ENCODE data around the gene LDLRAD3. TPM values are rescaled to one million over a fixed set of nuclear protein-coding genes. Genes with fewer than 3 reads are reported as not detected.

Gene LDLRAD3
- total RNA-seq, 2 experiments from 2014 or later, result 0.10 to 0.22 TPM

DNA sequence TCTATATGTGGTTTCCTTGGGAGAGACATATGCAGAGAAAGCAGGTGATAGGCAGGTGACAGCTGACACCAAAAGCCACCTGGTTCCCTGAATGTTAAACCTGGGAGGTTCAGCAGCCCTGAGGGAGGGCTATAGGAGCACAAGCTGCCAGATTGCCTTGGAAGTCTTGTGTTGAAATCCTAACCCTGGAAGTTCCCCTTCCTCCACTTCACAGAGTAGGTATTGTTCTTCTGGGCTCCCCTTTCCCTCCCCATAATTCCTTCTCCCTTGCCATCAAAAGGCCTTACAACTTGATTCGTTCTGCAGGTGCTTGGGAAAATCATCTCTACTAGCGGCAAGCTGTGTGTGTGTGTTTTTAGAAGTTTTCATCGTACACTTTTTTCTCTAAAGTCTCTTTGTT, 5.4 kb downstream of the LDLRAD3 start:
- ChIA-PET POLR2A (no interaction called here), CTCF (interaction anchor here (0.9 kb wide), 1 partner anchor 127 kb away, joined by 3 read pairs; no protein-coding TSS in a partner anchor)
- intact Hi-C loops (cut with micrococcal nuclease), result no loop called here
- Mint-ChIP-seq H3K9me3 (no peaks in the 10 kb centered on the region), H3K36me3 (no peaks in the 10 kb centered on the region), H3K27ac (no peak overlapping the region), H3K4me1 (ENCODE audit: low read depth) (peaks cover 7% of the 10 kb centered on the region), H3K27me3 (peaks cover 15% of the 10 kb centered on the region), H3K4me3 (no peak overlapping the region)
- DNase-seq, result no peak

DNA sequence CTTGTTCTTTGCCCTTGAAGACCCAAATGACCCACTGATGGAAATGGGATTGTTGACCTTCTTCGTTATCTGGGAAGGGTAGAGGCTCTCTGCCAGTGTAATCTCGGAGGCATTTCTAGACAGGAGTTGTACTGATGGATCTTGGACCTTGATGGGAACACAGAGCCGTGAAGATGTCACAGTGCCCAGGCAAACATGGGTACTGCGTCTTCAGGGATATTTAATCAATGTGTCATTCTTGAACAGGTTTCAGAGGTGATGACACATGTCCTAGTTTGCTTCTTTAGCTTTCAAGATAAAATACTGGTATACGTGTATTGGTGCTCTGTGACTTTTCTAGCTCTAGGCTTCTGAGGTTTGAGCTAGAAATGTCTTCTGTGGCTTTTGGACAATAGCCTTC, 6.2 kb downstream of the LDLRAD3 start:
- Mint-ChIP-seq H3K27me3 (peaks cover 9% of the 10 kb centered on the region), H3K27ac (no peak overlapping the region), H3K36me3 (no peaks in the 10 kb centered on the region), H3K9me3 (no peaks in the 10 kb centered on the region), H3K4me1 (ENCODE audit: low read depth) (no peaks in the 10 kb centered on the region), H3K4me3 (no peak overlapping the region)
- POLR2A ChIA-PET, result no interaction called here
- intact Hi-C loops (cut with micrococcal nuclease), result no loop called here
- no peak for DNase-seq
- CTCF ChIA-PET, result interaction anchor here (0.9 kb wide), 1 partner anchor 128 kb away, joined by 3 read pairs; no protein-coding TSS in a partner anchor

DNA sequence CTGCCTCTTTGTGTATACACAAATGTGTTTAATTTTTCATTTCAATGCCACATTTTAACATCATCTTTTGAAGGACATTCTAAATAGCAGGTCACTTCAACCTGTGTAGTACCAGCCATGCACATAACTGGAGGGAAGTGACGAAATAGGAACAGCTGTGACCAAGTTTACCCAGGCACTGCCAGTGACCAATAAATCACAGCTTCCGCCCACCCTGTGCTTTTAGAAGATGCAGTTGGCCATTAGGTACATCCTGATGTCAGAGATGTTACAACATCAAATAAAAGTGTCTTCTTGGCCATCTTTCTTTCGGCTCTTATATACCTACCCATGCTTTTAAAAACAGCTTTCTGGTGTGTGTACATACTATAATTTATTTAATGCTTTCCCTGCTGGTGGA, 7.8 kb downstream of the LDLRAD3 start:
- Mint-ChIP-seq H3K9me3 (no peaks in the 10 kb centered on the region), H3K36me3 (no peaks in the 10 kb centered on the region), H3K4me3 (no peak overlapping the region), H3K4me1 (ENCODE audit: low read depth) (no peaks in the 10 kb centered on the region), H3K27me3 (peaks cover 5% of the 10 kb centered on the region), H3K27ac (no peak overlapping the region)
- ChIA-PET POLR2A (no interaction called here), CTCF (no interaction called here)
- intact Hi-C loops (cut with micrococcal nuclease), result no loop called here
- no peak for DNase-seq

DNA sequence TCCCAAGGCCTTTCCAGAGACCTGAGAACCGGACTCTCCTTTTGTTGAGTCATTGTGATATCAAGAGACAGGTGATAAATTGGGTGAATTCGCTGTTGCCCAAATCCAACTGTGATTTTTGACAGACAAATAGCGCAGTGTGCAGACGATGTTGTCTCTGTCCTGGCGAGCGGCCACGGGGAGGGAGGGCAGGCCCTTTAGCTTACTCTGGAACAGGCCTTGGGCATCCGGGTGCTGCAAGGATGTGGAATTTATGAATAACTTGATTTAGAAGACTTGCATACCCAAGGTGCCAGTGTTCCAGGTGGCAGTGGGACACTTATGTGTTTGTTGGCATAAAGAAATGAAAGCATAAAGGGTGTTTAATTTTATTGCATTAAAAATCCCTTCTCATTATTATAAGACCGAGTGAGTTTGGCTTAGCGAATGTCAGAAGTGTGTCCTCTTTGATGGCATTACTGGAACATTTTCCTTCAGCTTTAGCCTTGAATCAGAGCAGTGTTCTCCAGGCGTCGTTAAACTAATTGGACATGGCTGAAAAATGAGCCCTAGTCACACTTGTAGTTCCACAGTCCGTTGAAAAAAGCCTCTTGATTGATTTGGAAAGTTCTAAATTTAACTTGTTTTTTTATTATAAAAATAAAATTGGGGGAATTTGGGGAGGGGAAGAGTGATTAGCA, 9.4 kb downstream of the LDLRAD3 start:
- peaks cover 5% of the 10 kb centered on the region for H3K27me3 Mint-ChIP-seq
- H3K27ac Mint-ChIP-seq, result no peak overlapping the region
- ChIA-PET CTCF (no interaction called here), POLR2A (no interaction called here)
- H3K9me3 Mint-ChIP-seq, result no peaks in the 10 kb centered on the region
- H3K36me3 Mint-ChIP-seq, result no peaks in the 10 kb centered on the region
- intact Hi-C loops (cut with micrococcal nuclease), result no loop called here
- DNase-seq, result no peak
- H3K4me3 Mint-ChIP-seq, result no peak overlapping the region
- H3K4me1 Mint-ChIP-seq (ENCODE audit: low read depth), result no peaks in the 10 kb centered on the region

DNA sequence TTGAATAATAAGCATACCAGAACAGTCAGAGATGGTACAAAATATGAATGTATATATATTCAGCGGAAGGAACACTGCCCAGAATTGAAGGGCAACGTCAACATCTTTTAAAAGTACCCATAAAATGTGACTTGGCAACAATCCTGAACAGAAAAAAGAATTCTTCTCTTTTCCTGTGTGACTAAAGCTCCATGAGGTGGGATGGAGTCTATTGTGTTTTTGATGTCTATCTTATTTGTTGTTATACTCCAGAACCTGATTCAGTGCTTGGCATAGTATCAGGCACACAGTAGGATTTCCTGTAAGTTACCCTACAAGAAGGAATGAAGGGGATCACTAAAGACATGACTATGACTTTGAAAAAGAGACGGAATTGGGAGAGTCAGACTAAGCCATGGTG, 10.3 kb downstream of the LDLRAD3 start:
- CTCF ChIA-PET, result no interaction called here
- intact Hi-C loops (cut with micrococcal nuclease), result no loop called here
- DNase-seq, result no peak
- Mint-ChIP-seq H3K4me3 (no peak overlapping the region), H3K27me3 (peaks cover 5% of the 10 kb centered on the region), H3K9me3 (no peaks in the 10 kb centered on the region), H3K4me1 (ENCODE audit: low read depth) (no peaks in the 10 kb centered on the region), H3K36me3 (no peaks in the 10 kb centered on the region), H3K27ac (no peak overlapping the region)
- POLR2A ChIA-PET, result no interaction called here

DNA sequence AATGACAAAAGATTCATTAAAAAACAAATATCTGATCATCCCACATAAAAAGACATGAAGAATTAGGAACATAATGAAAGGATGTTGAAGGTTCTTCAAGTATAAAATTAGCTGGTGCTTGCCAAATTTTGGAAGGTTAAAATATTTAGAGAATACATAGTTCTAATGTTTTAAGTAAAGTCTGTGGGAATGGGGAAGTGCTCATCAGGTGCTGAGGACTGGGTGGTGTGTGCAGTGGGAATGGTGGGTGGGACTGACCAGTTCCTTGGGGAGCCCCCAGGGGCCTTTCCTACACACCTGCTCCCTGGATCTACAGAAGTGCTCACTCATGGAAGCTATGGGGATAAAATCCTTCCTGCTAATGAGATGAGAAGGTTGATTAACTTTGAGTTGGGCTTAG, 11.8 kb downstream of the LDLRAD3 start:
- intact Hi-C loops (cut with micrococcal nuclease), result no loop called here
- Mint-ChIP-seq H3K36me3 (no peaks in the 10 kb centered on the region), H3K4me1 (ENCODE audit: low read depth) (no peaks in the 10 kb centered on the region), H3K9me3 (no peaks in the 10 kb centered on the region), H3K4me3 (no peak overlapping the region), H3K27me3 (peaks cover 2% of the 10 kb centered on the region), H3K27ac (no peak overlapping the region)
- ChIA-PET POLR2A (no interaction called here), CTCF (no interaction called here)
- no peak for DNase-seq

DNA sequence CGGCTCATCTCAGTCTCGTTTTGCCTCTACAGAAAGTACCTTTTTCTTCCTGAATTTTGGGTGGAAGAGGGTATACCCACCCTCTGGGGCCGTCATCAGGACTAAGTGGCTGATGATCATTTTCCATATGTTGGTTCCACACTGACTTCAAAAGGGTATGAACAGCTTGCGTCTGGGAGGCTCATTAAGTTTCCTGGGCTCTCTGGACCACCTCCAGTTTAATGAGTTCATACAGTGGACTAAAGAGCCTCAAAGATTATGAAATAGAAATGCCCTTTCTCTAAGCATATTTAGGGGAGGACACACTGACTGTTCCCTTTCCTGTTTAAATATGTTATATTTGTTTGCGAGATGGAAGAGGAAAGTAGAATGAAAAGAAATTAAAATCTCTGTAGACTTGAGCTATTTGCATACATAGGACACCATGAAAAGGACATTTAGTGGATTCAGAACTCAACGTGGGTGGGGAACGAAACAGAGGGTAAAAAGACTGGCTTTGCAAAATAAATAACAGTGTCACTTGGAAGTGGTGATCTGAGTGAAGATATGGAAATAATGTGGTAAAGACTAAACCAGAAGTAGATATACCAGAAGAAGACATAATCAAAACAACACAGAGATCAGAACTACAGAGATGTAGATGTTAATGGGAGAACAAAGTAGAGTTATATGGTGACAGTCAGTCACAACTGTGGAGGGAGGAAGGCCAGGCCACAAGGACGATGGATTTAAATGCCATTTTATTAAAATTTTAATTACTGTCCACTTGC, 18.7 kb downstream of the LDLRAD3 start:
- no peak for DNase-seq
- ChIA-PET CTCF (no interaction called here), POLR2A (no interaction called here)
- Mint-ChIP-seq H3K36me3 (no peaks in the 10 kb centered on the region), H3K27me3 (peaks cover 5% of the 10 kb centered on the region), H3K4me1 (ENCODE audit: low read depth) (no peaks in the 10 kb centered on the region), H3K9me3 (no peaks in the 10 kb centered on the region), H3K4me3 (no peak overlapping the region), H3K27ac (no peak overlapping the region)
- intact Hi-C loops (cut with micrococcal nuclease), result no loop called here

DNA sequence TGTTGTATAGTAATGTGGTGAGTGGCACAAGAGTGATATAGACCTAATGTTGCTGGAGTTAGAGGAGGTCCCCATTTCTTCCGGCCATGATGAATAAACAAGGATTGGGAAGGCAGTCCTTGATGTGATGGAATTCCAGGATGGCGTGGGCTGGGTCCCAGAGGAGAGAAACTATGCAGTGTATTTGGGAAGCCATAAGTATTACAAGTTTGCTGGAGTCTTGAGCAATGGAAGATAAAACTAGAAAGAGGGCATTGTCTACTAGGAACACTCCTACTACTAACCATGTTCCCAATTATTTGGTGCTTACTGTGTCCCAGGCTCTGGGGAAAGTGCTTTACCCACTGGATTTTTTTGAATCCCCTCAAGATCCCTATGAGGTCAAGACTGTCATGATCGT, 20.0 kb downstream of the LDLRAD3 start:
- intact Hi-C loops (cut with micrococcal nuclease), result no loop called here
- H3K4me3 Mint-ChIP-seq, result no peak overlapping the region
- no peaks in the 10 kb centered on the region for H3K36me3 Mint-ChIP-seq
- no peak overlapping the region for H3K27ac Mint-ChIP-seq
- H3K9me3 Mint-ChIP-seq, result no peaks in the 10 kb centered on the region
- ChIA-PET POLR2A (no interaction called here), CTCF (no interaction called here)
- no peaks in the 10 kb centered on the region for H3K4me1 Mint-ChIP-seq (ENCODE audit: low read depth)
- peaks cover 5% of the 10 kb centered on the region for H3K27me3 Mint-ChIP-seq
- no peak for DNase-seq

DNA sequence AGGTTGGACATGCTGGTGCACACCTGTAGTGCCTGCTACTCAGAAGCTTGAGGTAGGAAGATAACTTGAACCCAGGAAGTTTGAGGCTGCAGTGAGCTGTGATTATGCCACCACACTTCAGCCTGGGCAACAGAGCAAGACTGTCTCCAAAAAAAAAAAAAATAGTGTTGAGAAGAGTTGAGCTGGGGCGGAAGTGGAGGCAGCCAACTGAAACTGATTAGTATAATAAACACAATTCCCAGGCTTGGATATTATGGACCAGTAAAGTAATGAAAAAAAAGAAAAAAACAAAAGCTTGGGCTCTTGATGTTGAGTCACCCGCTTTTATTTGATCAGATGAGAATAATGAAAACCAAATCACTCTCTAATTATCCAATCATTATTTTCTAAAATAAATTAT, 21.0 kb downstream of the LDLRAD3 start:
- H3K27me3 Mint-ChIP-seq, result peaks cover 5% of the 10 kb centered on the region
- no peaks in the 10 kb centered on the region for H3K9me3 Mint-ChIP-seq
- intact Hi-C loops (cut with micrococcal nuclease), result no loop called here
- no peaks in the 10 kb centered on the region for H3K36me3 Mint-ChIP-seq
- no peaks in the 10 kb centered on the region for H3K4me1 Mint-ChIP-seq (ENCODE audit: low read depth)
- no peak for DNase-seq
- ChIA-PET CTCF (no interaction called here), POLR2A (interaction anchor here (0.6 kb wide), 1 partner anchor 31 kb away, joined by 3 read pairs; no protein-coding TSS in a partner anchor)
- no peak overlapping the region for H3K27ac Mint-ChIP-seq
- no peak overlapping the region for H3K4me3 Mint-ChIP-seq

DNA sequence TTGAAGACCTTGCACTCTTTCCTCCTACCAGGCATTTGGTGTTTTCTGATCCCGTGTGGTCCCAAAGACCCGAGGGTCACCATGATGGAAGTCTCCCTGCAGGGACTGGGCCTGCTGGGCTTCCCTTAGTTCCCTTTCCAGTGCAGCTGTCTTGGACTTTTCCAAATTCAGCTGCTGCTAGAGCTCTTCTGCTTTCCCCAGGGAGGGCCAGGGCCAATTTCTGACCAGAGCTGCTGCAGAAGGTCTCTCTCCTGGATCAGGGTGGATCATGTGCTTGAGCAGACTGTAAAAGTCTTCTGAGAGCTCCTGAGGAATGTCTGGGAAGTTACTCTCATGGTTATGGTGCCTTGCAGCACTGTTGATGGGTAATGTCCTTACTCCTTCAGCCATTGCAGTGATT, 23.2 kb downstream of the LDLRAD3 start:
- Mint-ChIP-seq H3K4me3 (no peak overlapping the region), H3K36me3 (no peaks in the 10 kb centered on the region), H3K27ac (no peak overlapping the region), H3K27me3 (peaks cover 5% of the 10 kb centered on the region), H3K9me3 (no peaks in the 10 kb centered on the region), H3K4me1 (ENCODE audit: low read depth) (no peaks in the 10 kb centered on the region)
- POLR2A ChIA-PET, result no interaction called here
- DNase-seq, result no peak
- CTCF ChIA-PET, result no interaction called here
- intact Hi-C loops (cut with micrococcal nuclease), result no loop called here

DNA sequence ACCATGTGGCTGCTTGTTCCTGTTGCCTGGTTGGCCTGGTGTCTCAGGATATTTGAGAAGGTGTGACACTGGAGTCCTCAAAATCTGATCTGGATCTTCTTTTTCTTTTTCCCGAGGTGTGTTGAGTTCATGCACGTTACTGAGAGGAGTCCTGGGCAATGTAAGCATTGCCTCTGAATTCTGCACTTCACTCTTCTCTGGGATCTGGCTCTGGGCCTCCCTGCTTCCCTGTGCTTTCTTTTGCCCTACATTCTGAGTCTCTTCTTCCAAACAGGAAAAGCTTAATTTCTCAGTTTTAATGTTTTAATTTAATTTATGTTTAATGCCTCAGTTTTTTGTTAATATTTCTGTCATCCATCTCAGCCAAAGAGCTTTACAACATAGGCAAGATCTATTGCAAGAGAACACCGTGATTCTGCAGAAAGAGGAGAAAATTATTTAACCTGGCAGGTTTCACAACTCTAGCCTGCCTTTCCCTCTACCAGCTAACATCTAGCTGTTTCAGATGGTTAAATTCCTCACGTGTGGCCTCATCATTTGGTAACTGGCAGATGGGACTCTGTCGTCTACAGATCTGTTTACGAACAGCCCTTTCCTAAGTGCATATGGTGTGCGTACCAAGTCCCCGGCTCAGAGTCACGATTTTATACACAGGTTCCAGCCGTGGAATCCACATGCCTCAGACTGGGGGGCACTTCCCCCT, 24.7 kb downstream of the LDLRAD3 start:
- Mint-ChIP-seq H3K36me3 (no peaks in the 10 kb centered on the region), H3K4me1 (ENCODE audit: low read depth) (no peaks in the 10 kb centered on the region), H3K27me3 (peaks cover 3% of the 10 kb centered on the region), H3K9me3 (no peaks in the 10 kb centered on the region), H3K4me3 (no peak overlapping the region), H3K27ac (no peak overlapping the region)
- ChIA-PET POLR2A (no interaction called here), CTCF (interaction anchor here (1.2 kb wide), 1 partner anchor 146 kb away, joined by 5 read pairs; no protein-coding TSS in a partner anchor)
- DNase-seq, result no peak
- intact Hi-C loops (cut with micrococcal nuclease), result no loop called here

DNA sequence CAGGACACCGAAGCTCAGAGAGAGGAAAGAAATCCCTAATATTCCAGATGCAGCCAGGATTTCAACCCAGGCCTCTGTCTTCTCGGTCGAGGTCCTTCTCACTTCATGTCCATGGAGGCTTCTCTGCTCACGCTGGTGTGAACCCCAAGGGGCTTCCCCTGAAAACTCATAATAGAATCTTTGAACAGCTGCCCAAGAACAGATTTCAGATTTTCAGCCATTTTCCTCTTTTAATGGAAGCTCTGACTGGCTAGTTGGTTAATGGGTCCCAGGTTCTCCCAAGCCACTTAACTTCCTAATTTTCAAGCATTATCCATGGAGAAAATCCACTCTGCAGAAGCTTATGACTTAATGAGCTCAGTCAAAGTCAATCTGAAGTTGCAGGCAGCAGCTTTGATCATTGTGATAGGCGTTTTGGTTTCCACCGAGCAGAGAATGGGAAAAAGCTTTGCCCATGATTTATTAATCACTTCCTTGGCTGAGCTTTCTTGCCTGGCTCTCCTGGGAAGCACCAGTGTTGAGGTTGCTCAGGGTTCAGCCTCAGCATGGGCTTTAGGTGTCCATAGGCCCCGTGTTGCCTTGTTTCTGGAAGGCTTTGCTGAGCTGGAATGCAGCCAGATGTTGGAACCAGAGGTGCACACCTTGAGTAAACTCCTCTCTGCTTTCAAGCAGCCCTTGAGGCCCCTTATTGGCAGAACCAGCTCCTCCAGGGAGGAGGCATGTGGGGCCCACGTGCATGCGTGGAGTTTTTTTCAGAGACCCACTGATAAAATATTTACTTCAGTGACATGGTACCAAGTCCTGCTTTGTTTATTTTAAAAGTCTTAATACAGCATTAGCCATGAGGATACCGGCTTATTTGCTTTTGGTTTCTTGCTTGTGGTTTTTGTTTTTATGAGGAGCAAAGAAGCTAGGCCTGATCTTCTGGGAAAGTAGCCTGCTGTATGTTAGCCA, 25.5 kb downstream of the LDLRAD3 start:
- no peak overlapping the region for H3K4me3 Mint-ChIP-seq
- H3K36me3 Mint-ChIP-seq, result no peaks in the 10 kb centered on the region
- peaks cover 1% of the 10 kb centered on the region for H3K27me3 Mint-ChIP-seq

More for the DNA sequence above, 25.5 kb downstream of the LDLRAD3 start:
- Mint-ChIP-seq H3K27ac (no peak overlapping the region), H3K9me3 (no peaks in the 10 kb centered on the region), H3K4me1 (ENCODE audit: low read depth) (no peaks in the 10 kb centered on the region)
- POLR2A ChIA-PET, result no interaction called here
- CTCF ChIA-PET, result interaction anchor here (1.2 kb wide), 1 partner anchor 147 kb away, joined by 5 read pairs; no protein-coding TSS in a partner anchor
- intact Hi-C loops (cut with micrococcal nuclease), result no loop called here
- DNase-seq, result no peak

Data from activated CD4-positive, alpha-beta memory T cell treated with anti-CD3 and anti-CD28 coated beads for 36 hours (primary cell).